Testis (tissue), 3 donors: ENCODE measurements around the gene PXYLP1. TPM values are rescaled to one million over a fixed set of nuclear protein-coding genes. Genes with fewer than 3 reads are reported as not detected.

ENCODE experiments used
- DNase-seq: peaks from one replicate; pipeline ENCODE4 v3.0.0-alpha.2; 2019
- H3K27ac ChIP-seq, 2 donors: fragments of 200-600 bp; sonication (generic); one replicate each; pipeline ENCODE4 v1.5.1; 2019
- H3K27me3 ChIP-seq: fragments of 200-600 bp; sonication (generic); one replicate; pipeline ENCODE4 v1.5.1; 2019
- H3K36me3 ChIP-seq: fragments of 200-600 bp; sonication (generic); one replicate; pipeline ENCODE4 v1.5.1; 2017; ENCODE audit warnings: low read depth; ENCODE audit errors: missing control alignments
- H3K4me1 ChIP-seq: fragments of 200-600 bp; sonication (generic); one replicate; pipeline ENCODE4 v1.5.1; 2019
- H3K4me3 ChIP-seq, 2 donors: fragments of 200-600 bp; sonication (generic); one replicate each; pipeline ENCODE4 v1.5.1; 2017 to 2019
- H3K9me3 ChIP-seq: fragments of 200-600 bp; sonication (generic); one replicate; pipeline ENCODE4 v1.5.1; 2017
- CTCF ChIP-seq, 3 experiments: fragments of 450-650 bp in 2 of 3; fragments of 200-600 bp in 1 of 3; sonication (generic) in 1 of 3; IDR thresholded peaks; one replicate each; pipeline ENCODE4 v1.5.1; 2016 to 2019; ENCODE audit warnings: antibody characterized with exemption in 3 of 3, mild to moderate bottlenecking in 2 of 3, moderate library complexity in 1 of 3
- POLR2A ChIP-seq: fragments of 450-650 bp; IDR thresholded peaks from one replicate; pipeline ENCODE4 v1.6.1; 2017; ENCODE audit warnings: antibody characterized with exemption, mild to moderate bottlenecking, moderate library complexity
- WGBS, 2 donors: methylation state at CpG; one replicate each; pipeline ENCODE4 v1.1.5; 2018; 5-methylcytosine and 5-hydroxymethylcytosine counted together
- intact Hi-C: fragments of 100-400 bp; cut with DNase I; formaldehyde crosslinking; loops from one replicate; pipeline ENCODE4 v1.15.1; 2023; ENCODE audit warnings: low total_unique reads
- polyA plus RNA-seq: library from polyadenylated mRNA; stranded (reverse); fragments of 350-450 nt; fragmentation: Illumina TruSeq; extraction: RNeasy Lipid Tissue Mini Kit (QIAGEN cat#74804); gene quantifications from one replicate; pipeline ENCODE4 v1.2.3, GENCODE V29; 2014; ENCODE audit warnings: low read depth, low replicate concordance; ENCODE audit not compliant: insufficient read depth
- total RNA-seq, 2 donors: library from RNA; depleted of rRNA; stranded (reverse); fragments of >200 nt; gene quantifications; one replicate each; pipeline ENCODE4 v1.2.3, GENCODE V29; 2016

PXYLP1 gene
- total and polyA plus RNA-seq, 3 donors from 2014 or later, result 16.0 to 55.8 (median 31.6) TPM

GRCh38 chr3:141246224-141246957, 14.8 kb downstream of the PXYLP1 start:
- no peak for DNase-seq
- 92 to 96% methylated on average over 5 of the region's 5 CpGs for WGBS, 2 donors
- Histone ChIP-seq H3K9me3 (no peaks in the 10 kb centered on the region), H3K36me3 (no peaks in the 10 kb centered on the region), H3K27ac (no peak overlapping the region), H3K4me1 (no peaks in the 10 kb centered on the region), H3K4me3 (no peak overlapping the region), H3K27me3 (no peaks in the 10 kb centered on the region)
- intact Hi-C loops, result no loop called here
- TF ChIP-seq POLR2A, result no peak
- no peak for TF ChIP-seq CTCF (IDR thresholded peaks at IDR 0.05)

GRCh38 chr3:141246958-141247301, 15.3 kb downstream of the PXYLP1 start:
- Histone ChIP-seq H3K4me3 (no peak overlapping the region), H3K27ac (no peak overlapping the region), H3K36me3 (no peaks in the 10 kb centered on the region), H3K9me3 (no peaks in the 10 kb centered on the region), H3K4me1 (no peaks in the 10 kb centered on the region), H3K27me3 (no peaks in the 10 kb centered on the region)
- WGBS, 2 donors, result 97 to 100% methylated on average over 2 of the region's 2 CpGs
- TF ChIP-seq CTCF (IDR thresholded peaks at IDR 0.05) (no peak), POLR2A (no peak)
- intact Hi-C loops, result no loop called here
- DNase-seq, result no peak

- 89 to 95% methylated on average over 5 of the region's 5 CpGs for WGBS, 2 donors
- no peaks in the 10 kb centered on the region for H3K27me3 ChIP-seq
- intact Hi-C loops, result no loop called here
- no peak for DNase-seq
- H3K9me3 ChIP-seq, result no peaks in the 10 kb centered on the region
- no peaks in the 10 kb centered on the region for H3K36me3 ChIP-seq
- no peaks in the 10 kb centered on the region for H3K4me1 ChIP-seq
- TF ChIP-seq CTCF (IDR thresholded peaks at IDR 0.05), result no peak
- no peak for TF ChIP-seq POLR2A
- H3K27ac ChIP-seq, result no peak overlapping the region
- no peak overlapping the region for H3K4me3 ChIP-seq
Observed at GRCh38 chr3:141248064-141248463, 16.4 kb downstream of the PXYLP1 start.

- DNase-seq, result no peak
- WGBS, 2 donors, result 91% methylated on average over 3 to 4 of the region's 4 CpGs
- Histone ChIP-seq H3K9me3 (no peaks in the 10 kb centered on the region), H3K27me3 (no peaks in the 10 kb centered on the region), H3K4me1 (no peaks in the 10 kb centered on the region), H3K4me3 (no peak overlapping the region), H3K27ac (no peak overlapping the region), H3K36me3 (no peaks in the 10 kb centered on the region)
- TF ChIP-seq POLR2A (no peak), CTCF (IDR thresholded peaks at IDR 0.05) (no peak)
- intact Hi-C loops, result no loop called here
Observed at GRCh38 chr3:141249041-141249440, 17.4 kb downstream of the PXYLP1 start.

DNA sequence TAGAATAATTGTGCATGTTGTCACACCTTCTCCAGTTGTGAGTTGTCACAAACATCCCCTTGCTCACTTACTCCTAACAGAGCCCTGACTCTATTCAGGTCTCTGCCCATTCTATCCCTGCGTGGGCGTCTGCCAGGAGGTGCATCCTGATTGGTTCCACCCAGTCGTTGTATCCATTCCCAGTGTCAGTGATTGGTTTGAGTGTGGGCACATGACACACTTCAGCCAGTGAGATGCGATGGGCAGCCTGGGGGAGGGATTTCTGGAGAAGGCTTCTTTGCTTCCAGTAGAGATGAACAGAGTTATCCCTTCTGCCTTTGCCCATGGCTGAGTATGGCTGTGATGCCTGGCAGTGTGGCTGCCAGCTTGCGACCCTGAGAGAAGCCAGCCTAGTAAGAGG, 18.7 kb downstream of the PXYLP1 start:
- Histone ChIP-seq H3K27ac (no peak overlapping the region), H3K27me3 (no peaks in the 10 kb centered on the region), H3K4me1 (no peaks in the 10 kb centered on the region), H3K36me3 (no peaks in the 10 kb centered on the region), H3K4me3 (no peak overlapping the region), H3K9me3 (no peaks in the 10 kb centered on the region)
- TF ChIP-seq CTCF (IDR thresholded peaks at IDR 0.05) (no peak), POLR2A (no peak)
- intact Hi-C loops, result no loop called here
- no peak for DNase-seq
- 76 to 89% methylated on average over 5 of the region's 5 CpGs for WGBS, 2 donors
